ENCODE measurements around the gene TM2D1. TPM values are rescaled to one million over a fixed set of nuclear protein-coding genes. Genes with fewer than 3 reads are reported as not detected.
"Not testable (repeated sequence)": the region's sequence is repeated elsewhere in the genome, so short reads cannot be mapped to it uniquely, and the experiment has no call there.

TM2D1 gene
- total and polyA plus RNA-seq, 2 experiments from 2014 or later = 91.3 to 101 TPM

GRCh38 chr1:61680500-61680899, 44.4 kb downstream of the TM2D1 start:
- H3K36me3 ChIP-seq (replicated peaks; ENCODE audit: insufficient read depth, low read depth) = no peaks in the 10 kb centered on the region
- no peak overlapping the region for H3K27ac ChIP-seq
- no peaks in the 10 kb centered on the region for H3K79me2 ChIP-seq
- no peak overlapping the region for H2AFZ ChIP-seq
- DNase-seq (ENCODE audit: low spot score) = no peak
- H3K9me2 ChIP-seq (replicated peaks; ENCODE audit: insufficient read depth) = no peaks in the 10 kb centered on the region
- H4K20me1 ChIP-seq (ENCODE audit: insufficient read depth, poor library complexity, severe bottlenecking) = no peaks in the 10 kb centered on the region
- H3K4me1 ChIP-seq (ENCODE audit: insufficient read depth) = no peaks in the 10 kb centered on the region
- H3K27me3 ChIP-seq = no peaks in the 10 kb centered on the region
- no peak overlapping the region for H3K4me3 ChIP-seq
- H3K4me2 ChIP-seq = no peak overlapping the region
- no peaks in the 10 kb centered on the region for H3K9me3 ChIP-seq (ENCODE audit: low read depth)
- WGBS (ENCODE audit: low lambda C conversion rate, missing lambda C conversion rate) = 85% methylated on average over 2 of the region's 2 CpGs
- TF ChIP-seq, protein P1, sequence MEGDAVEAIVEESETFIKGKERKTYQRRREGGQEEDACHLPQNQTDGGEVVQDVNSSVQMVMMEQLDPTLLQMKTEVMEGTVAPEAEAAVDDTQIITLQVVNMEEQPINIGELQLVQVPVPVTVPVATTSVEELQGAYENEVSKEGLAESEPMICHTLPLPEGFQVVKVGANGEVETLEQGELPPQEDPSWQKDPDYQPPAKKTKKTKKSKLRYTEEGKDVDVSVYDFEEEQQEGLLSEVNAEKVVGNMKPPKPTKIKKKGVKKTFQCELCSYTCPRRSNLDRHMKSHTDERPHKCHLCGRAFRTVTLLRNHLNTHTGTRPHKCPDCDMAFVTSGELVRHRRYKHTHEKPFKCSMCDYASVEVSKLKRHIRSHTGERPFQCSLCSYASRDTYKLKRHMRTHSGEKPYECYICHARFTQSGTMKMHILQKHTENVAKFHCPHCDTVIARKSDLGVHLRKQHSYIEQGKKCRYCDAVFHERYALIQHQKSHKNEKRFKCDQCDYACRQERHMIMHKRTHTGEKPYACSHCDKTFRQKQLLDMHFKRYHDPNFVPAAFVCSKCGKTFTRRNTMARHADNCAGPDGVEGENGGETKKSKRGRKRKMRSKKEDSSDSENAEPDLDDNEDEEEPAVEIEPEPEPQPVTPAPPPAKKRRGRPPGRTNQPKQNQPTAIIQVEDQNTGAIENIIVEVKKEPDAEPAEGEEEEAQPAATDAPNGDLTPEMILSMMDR (IDR thresholded peaks at IDR 0.05; ENCODE audit: poor library complexity) = no peak

DNA sequence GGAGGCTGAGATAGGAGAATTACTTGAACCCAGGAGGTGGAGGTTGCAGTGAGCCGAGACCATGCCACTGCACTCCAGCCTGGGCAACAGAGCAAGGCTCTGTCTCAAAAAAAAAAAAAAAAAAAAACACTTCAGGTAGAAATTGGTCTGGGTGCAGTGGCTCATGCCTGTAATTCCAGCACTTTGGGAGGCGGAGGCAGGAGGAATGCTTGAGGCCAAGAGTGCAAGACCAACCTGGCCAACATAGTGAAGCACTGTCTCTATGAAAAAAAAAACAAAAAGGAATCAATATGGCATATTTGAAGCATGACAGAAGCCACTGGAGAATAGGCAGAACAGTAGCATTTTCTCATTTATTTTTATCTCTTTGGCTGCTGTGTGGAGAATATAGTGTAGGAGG, 48.1 kb downstream of the TM2D1 start:
- H3K4me2 ChIP-seq; H4K20me1 ChIP-seq (ENCODE audit: insufficient read depth, poor library complexity, severe bottlenecking); H3K79me2 ChIP-seq; H3K36me3 ChIP-seq (replicated peaks; ENCODE audit: insufficient read depth, low read depth); DNase-seq (ENCODE audit: low spot score); H3K27me3 ChIP-seq; H2AFZ ChIP-seq; H3K4me1 ChIP-seq (ENCODE audit: insufficient read depth); H3K9me2 ChIP-seq (replicated peaks; ENCODE audit: insufficient read depth); H3K4me3 ChIP-seq; H3K27ac ChIP-seq; H3K9me3 ChIP-seq (ENCODE audit: low read depth): not testable (repeated sequence)
- 100% methylated on average over 2 of the region's 2 CpGs for WGBS (ENCODE audit: low lambda C conversion rate, missing lambda C conversion rate)

DNA sequence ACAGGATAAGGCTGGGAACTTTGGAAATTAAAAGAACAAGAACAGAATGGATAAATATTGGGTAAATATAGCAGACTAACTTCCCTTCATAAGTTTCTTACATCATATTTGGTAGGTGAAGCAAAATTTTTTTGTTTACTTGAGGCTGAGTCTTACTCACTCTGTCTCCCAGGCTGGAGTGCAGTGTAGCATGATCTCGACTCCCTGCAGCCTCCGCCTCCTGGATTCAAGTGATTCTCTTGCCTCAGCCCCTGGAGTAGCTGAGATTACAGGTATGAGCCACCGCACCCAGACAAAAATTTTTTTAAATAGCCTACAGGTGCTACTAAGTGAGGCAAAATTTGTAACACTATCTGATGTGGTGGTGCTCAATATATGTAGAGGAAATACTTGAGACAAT, 50.7 kb downstream of the TM2D1 start:
- H3K79me2 ChIP-seq = no peaks in the 10 kb centered on the region
- no peaks in the 10 kb centered on the region for H4K20me1 ChIP-seq (ENCODE audit: insufficient read depth, poor library complexity, severe bottlenecking)
- no peak for TF ChIP-seq EZH2phosphoT487 (IDR thresholded peaks at IDR 0.05; ENCODE audit: low read depth, severe bottlenecking, unreplicated experiment)
- TF ChIP-seq EZH2 (IDR thresholded peaks at IDR 0.05; ENCODE audit: borderline replicate concordance) = no peak
- TF ChIP-seq, protein P1 (IDR thresholded peaks at IDR 0.05; ENCODE audit: poor library complexity) = no peak
- H3K36me3 ChIP-seq (replicated peaks; ENCODE audit: insufficient read depth, low read depth) = no peaks in the 10 kb centered on the region
- H3K27me3 ChIP-seq = no peaks in the 10 kb centered on the region
- H3K4me2 ChIP-seq = no peak overlapping the region
- DNase-seq (ENCODE audit: low spot score) = no peak
- H3K27ac ChIP-seq = no peak overlapping the region
- H2AFZ ChIP-seq = no peak overlapping the region
- no peaks in the 10 kb centered on the region for H3K9me3 ChIP-seq (ENCODE audit: low read depth)
- 80% methylated on average over 3 of the region's 3 CpGs for WGBS (ENCODE audit: low lambda C conversion rate, missing lambda C conversion rate)
- no peaks in the 10 kb centered on the region for H3K4me1 ChIP-seq (ENCODE audit: insufficient read depth)
- no peaks in the 10 kb centered on the region for H3K9me2 ChIP-seq (replicated peaks; ENCODE audit: insufficient read depth)
- H3K4me3 ChIP-seq = no peak overlapping the region

DNA sequence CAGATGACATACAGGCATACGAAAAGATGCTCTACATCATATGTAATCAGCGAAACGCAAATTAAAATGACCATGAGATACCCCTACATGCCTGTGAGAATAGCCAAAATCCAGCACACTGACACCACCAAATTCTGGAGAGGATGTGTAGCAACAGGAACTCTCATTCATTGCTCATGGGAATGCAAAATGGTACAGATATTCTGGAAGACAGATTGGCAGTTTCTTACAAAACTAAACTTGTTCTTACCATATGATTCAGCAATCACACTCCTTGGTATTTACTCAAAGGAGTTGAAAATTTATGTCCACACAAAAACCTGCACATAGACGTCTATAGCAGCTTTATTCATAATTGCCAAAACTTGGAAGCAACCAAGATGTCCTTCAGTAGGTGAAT, 52.6 kb downstream of the TM2D1 start:
- H3K4me2 ChIP-seq = no peak overlapping the region
- no peak overlapping the region for H3K27ac ChIP-seq
- H2AFZ ChIP-seq = no peak overlapping the region
- no peak overlapping the region for H3K4me3 ChIP-seq
- no peaks in the 10 kb centered on the region for H3K36me3 ChIP-seq (replicated peaks; ENCODE audit: insufficient read depth, low read depth)
- no peaks in the 10 kb centered on the region for H3K9me3 ChIP-seq (ENCODE audit: low read depth)
- TF ChIP-seq, protein P1 (IDR thresholded peaks at IDR 0.05; ENCODE audit: poor library complexity) = no peak
- TF ChIP-seq EZH2phosphoT487 (IDR thresholded peaks at IDR 0.05; ENCODE audit: low read depth, severe bottlenecking, unreplicated experiment) = no peak
- TF ChIP-seq EZH2 (IDR thresholded peaks at IDR 0.05; ENCODE audit: borderline replicate concordance) = no peak
- no peaks in the 10 kb centered on the region for H3K27me3 ChIP-seq
- no peak for DNase-seq (ENCODE audit: low spot score)
- WGBS (ENCODE audit: low lambda C conversion rate, missing lambda C conversion rate) = 97% methylated on average over 4 of the region's 4 CpGs
- no peaks in the 10 kb centered on the region for H3K9me2 ChIP-seq (replicated peaks; ENCODE audit: insufficient read depth)
- H3K4me1 ChIP-seq (ENCODE audit: insufficient read depth) = no peaks in the 10 kb centered on the region
- no peaks in the 10 kb centered on the region for H3K79me2 ChIP-seq
- H4K20me1 ChIP-seq (ENCODE audit: insufficient read depth, poor library complexity, severe bottlenecking) = no peaks in the 10 kb centered on the region
